Tibial artery (tissue), 4 donors: ENCODE data around the gene SH3PXD2B.

Source experiments
- DNase-seq, 2 donors: peaks; one replicate each; pipeline ENCODE4 v3.0.0-alpha.2; 2019
- H3K27ac ChIP-seq, 2 donors: fragments of 200-600 bp; sonication (generic) in 1 of 2; 1 replicate in 1 of 2; 2 replicates in 1 of 2; pipeline ENCODE4 v1.5.1; 2018 to 2019; ENCODE audit warnings: mild to moderate bottlenecking in 1 of 2
- H3K27me3 ChIP-seq, 2 donors: fragments of 200-600 bp; sonication (generic) in 1 of 2; one replicate each; pipeline versions ENCODE4 v1.5.1 to v1.6.0; 2016 to 2019
- H3K36me3 ChIP-seq, 3 donors: fragments of 200-600 bp; sonication (generic) in 2 of 3; one replicate each; pipeline ENCODE4 v1.5.1; 2016 to 2019; ENCODE audit warnings: mild to moderate bottlenecking in 2 of 3
- H3K4me1 ChIP-seq, 4 donors: fragments of 200-600 bp; sonication (generic) in 2 of 4; 1 replicate in 3 of 4; 2 replicates in 1 of 4; pipeline ENCODE4 v1.5.1; 2016 to 2019
- H3K4me3 ChIP-seq, 2 donors: fragments of 200-600 bp; sonication (generic) in 1 of 2; 1 replicate in 1 of 2; 2 replicates in 1 of 2; pipeline ENCODE4 v1.5.1; 2018 to 2019; ENCODE audit warnings: mild to moderate bottlenecking in 2 of 2
- H3K9me3 ChIP-seq, 3 donors: fragments of 200-600 bp; sonication (generic) in 1 of 3; one replicate each; pipeline ENCODE4 v1.5.1; 2016 to 2019
- intact Hi-C: fragments of 100-400 bp; cut with DNase I; formaldehyde crosslinking; loops from one replicate; pipeline ENCODE4 v1.15.0; 2023; ENCODE audit warnings: low total_unique reads
- TF ChIP-seq, protein P1 (sequence below), 2 experiments: fragments of 200-600 bp in 1 of 2; fragments of 450-650 bp in 1 of 2; IDR thresholded peaks; one replicate each; pipeline ENCODE4 v1.5.1; 2017 to 2019; ENCODE audit warnings: antibody characterized with exemption in 2 of 2, mild to moderate bottlenecking in 1 of 2, moderate library complexity in 1 of 2

SH3PXD2B gene

DNA sequence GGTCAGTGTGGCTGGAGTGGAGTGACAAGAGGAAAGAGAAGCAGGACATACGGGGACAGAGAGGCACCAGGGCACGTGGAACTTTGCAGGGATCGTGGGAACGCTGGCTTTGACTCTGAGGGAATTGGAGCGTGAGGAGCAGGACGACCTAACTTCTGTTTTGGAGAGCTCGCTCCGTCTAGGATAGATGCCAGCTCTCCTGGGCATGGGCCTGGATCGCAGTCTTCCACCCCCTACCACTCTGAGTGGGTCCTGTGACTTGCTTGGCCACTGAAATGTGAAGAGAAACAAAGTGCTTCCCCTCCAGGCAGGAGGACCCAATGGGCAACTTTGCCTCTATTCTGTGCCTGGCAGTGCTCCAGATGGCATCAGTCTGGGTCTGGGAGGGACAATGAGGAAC is 8.7 kb upstream of the SH3PXD2B start:
- Histone ChIP-seq H3K4me3 (no peak overlapping the region), H3K27ac (no peak overlapping the region), H3K4me1 (no peaks in the 10 kb centered on the region), H3K27me3 (no peaks in the 10 kb centered on the region), H3K9me3 (peaks cover 0 to 7% (median 0%) of the 10 kb centered on the region in 3 donors), H3K36me3 (no peaks in the 10 kb centered on the region)
- DNase-seq, result no peak
- TF ChIP-seq, protein P1, sequence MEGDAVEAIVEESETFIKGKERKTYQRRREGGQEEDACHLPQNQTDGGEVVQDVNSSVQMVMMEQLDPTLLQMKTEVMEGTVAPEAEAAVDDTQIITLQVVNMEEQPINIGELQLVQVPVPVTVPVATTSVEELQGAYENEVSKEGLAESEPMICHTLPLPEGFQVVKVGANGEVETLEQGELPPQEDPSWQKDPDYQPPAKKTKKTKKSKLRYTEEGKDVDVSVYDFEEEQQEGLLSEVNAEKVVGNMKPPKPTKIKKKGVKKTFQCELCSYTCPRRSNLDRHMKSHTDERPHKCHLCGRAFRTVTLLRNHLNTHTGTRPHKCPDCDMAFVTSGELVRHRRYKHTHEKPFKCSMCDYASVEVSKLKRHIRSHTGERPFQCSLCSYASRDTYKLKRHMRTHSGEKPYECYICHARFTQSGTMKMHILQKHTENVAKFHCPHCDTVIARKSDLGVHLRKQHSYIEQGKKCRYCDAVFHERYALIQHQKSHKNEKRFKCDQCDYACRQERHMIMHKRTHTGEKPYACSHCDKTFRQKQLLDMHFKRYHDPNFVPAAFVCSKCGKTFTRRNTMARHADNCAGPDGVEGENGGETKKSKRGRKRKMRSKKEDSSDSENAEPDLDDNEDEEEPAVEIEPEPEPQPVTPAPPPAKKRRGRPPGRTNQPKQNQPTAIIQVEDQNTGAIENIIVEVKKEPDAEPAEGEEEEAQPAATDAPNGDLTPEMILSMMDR (IDR thresholded peaks at IDR 0.05), result no peak
- intact Hi-C loops, result no loop called here

GRCh38 chr5:172459783-172460165 is 5.4 kb upstream of the SH3PXD2B start:
- Histone ChIP-seq H3K9me3 (peaks cover 0 to 7% (median 0%) of the 10 kb centered on the region in 3 donors), H3K36me3 (no peaks in the 10 kb centered on the region), H3K4me3 (no peak overlapping the region), H3K4me1 (peaks cover 0 to 17% (median 16%) of the 10 kb centered on the region in 4 donors), H3K27ac (no peak overlapping the region), H3K27me3 (no peaks in the 10 kb centered on the region)
- intact Hi-C loops, result no loop called here
- no peak for DNase-seq
- TF ChIP-seq, protein P1 (IDR thresholded peaks at IDR 0.05), result no peak

DNA sequence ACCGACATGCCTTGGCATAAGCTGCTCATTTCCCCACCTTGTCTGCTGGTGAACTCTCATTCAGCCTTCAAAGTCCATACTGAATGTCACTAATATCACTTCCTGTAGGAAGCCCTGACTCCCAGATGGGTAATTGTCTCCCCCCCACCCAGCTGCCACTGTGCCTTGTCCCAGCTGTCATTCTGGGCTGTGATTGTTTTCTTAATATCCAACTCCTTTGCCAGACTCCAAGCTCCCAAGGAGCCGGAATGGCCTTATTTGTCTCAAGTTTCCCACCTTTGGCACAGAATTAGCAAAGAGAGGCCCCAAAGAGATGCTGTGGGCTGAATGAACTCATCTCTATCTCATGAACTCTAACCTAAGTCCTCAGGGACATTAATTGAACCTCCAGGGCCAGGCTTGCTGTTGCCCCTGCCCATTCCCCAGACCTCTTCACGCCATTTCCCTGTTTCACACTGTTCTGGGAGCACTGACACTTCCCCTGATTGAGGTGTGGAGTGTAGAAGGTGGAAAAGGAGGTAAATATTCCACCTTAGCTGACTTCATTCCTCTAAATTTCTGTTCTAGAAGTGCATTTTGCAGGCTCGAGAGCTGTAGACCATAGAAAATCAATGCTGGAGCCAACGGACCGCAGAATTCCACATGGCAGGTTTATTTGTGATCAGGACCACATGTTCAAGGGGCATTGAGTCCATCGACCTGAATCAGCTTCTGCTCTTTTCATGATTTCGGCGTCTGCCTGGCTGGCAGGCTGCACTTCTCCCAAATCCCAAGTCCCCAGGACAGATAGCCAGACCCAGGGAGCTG is 4.9 kb upstream of the SH3PXD2B start:
- Histone ChIP-seq H3K9me3 (peaks cover 0 to 7% (median 0%) of the 10 kb centered on the region in 3 donors), H3K4me1 (peaks cover 0 to 19% (median 17%) of the 10 kb centered on the region in 4 donors), H3K4me3 (no peak overlapping the region), H3K36me3 (no peaks in the 10 kb centered on the region), H3K27me3 (no peaks in the 10 kb centered on the region), H3K27ac (no peak overlapping the region)
- no peak for DNase-seq
- TF ChIP-seq, protein P1 (IDR thresholded peaks at IDR 0.05), result no peak
- intact Hi-C loops, result no loop called here

DNA sequence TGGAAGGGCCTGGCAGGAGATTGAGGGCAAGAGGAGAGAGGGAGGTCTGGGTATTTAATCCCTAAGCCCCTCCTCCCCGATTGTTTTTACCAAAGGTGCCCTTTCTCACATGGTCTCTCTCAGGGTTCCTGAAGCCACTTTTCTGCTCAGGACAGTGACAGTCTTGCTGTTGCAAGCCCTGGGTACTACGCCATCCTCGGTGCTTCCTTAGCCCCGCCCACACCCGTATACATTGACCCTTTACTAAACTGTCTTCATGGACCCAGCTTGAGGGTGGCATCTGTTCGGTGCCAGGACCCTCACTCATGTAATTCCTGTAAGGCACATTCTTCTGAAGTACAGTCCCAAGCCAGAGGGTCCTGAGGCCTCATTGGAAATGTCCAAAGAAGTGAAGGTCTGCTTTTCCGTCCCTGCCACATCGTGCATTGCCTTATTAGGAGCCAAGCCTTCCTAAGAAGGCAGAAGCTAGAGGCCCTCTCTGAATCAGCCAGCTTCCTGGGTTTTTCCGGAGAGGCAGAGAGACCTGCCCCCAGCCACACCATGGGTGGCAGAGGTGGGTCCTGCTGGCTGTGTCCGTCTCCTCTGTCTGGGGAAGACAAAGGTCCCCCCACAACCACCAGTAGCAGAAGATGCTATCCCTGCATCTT is 1.9 kb upstream of the SH3PXD2B start:
- H3K4me3 ChIP-seq, result no peak overlapping the region
- no peaks in the 10 kb centered on the region for H3K36me3 ChIP-seq
- H3K27me3 ChIP-seq, result no peaks in the 10 kb centered on the region
- peaks cover 0 to 41% (median 33%) of the 10 kb centered on the region in 4 donors for H3K4me1 ChIP-seq
- intact Hi-C loops, result no loop called here
- DNase-seq, result peak in 1 of 2 donors; percentile 65
- peak overlapping the region; percentile 65 to 90 for H3K27ac ChIP-seq
- TF ChIP-seq, protein P1 (IDR thresholded peaks at IDR 0.05), result no peak
- no peaks in the 10 kb centered on the region for H3K9me3 ChIP-seq

GRCh38 chr5:172455511-172456061 is 1.3 kb upstream of the SH3PXD2B start:
- Histone ChIP-seq H3K4me1 (peaks cover 0 to 47% (median 35%) of the 10 kb centered on the region in 4 donors), H3K9me3 (no peaks in the 10 kb centered on the region), H3K36me3 (no peaks in the 10 kb centered on the region), H3K4me3 (peak overlapping the region in 1 of 2 donors; percentile 97), H3K27me3 (no peaks in the 10 kb centered on the region), H3K27ac (peak overlapping the region; percentile 65 to 90)
- TF ChIP-seq, protein P1 (IDR thresholded peaks at IDR 0.05), result no peak
- DNase-seq, result peak; percentile 65 to 83
- intact Hi-C loops, result no loop called here
